Ascending aorta (tissue), 2 donors: ENCODE data around the gene SLC19A1. TPM values are rescaled to one million over a fixed set of nuclear protein-coding genes. Genes with fewer than 3 reads are reported as not detected.
A peak's percentile ranks its signal among the peaks of the same experiment; 100 is the strongest.

Experiments
- DNase-seq, 2 donors: peaks; one replicate each; pipeline ENCODE4 v3.0.0-alpha.2; 2019; ENCODE audit warnings: low spot score in 2 of 2
- H3K27ac ChIP-seq, 2 donors: fragments of 200-600 bp; sonication (generic); one replicate each; pipeline ENCODE4 v1.5.1; 2016 to 2017; ENCODE audit warnings: mild to moderate bottlenecking in 1 of 2
- H3K27me3 ChIP-seq: fragments of 200-600 bp; sonication (generic); one replicate; pipeline ENCODE4 v1.5.1; 2017
- H3K36me3 ChIP-seq, 2 donors: fragments of 200-600 bp; sonication (generic); one replicate each; pipeline ENCODE4 v1.5.1; 2016
- H3K4me1 ChIP-seq, 2 donors: fragments of 200-600 bp; sonication (generic); one replicate each; pipeline ENCODE4 v1.5.1; 2016 to 2017; ENCODE audit warnings: mild to moderate bottlenecking in 1 of 2
- H3K4me3 ChIP-seq, 2 donors: fragments of 200-600 bp; sonication (generic); one replicate each; pipeline ENCODE4 v1.5.1; 2016 to 2017; ENCODE audit warnings: mild to moderate bottlenecking in 1 of 2
- H3K9me3 ChIP-seq, 2 donors: fragments of 200-600 bp; sonication (generic); one replicate each; pipeline ENCODE4 v1.5.1; 2016
- CTCF ChIP-seq, 3 experiments: fragments of 200-600 bp in 2 of 3; fragments of 450-650 bp in 1 of 3; sonication (generic) in 2 of 3; IDR thresholded peaks; one replicate each; pipeline ENCODE4 v1.5.1; 2016 to 2019; ENCODE audit warnings: antibody characterized with exemption in 3 of 3, mild to moderate bottlenecking in 1 of 3, moderate library complexity in 1 of 3
- intact Hi-C: fragments of 100-400 bp; cut with DNase I; formaldehyde crosslinking; loops from one replicate; pipeline ENCODE4 v1.15.1; 2023
- total RNA-seq: library from RNA; depleted of rRNA; stranded (reverse); fragments of >200 nt; gene quantifications from one replicate; pipeline ENCODE4 v1.1.0, GENCODE V29; 2016

Gene SLC19A1
- total RNA-seq, 1 donor from 2014 or later, result 8.4 TPM

- intact Hi-C loops, result no loop called here
- DNase-seq, result no peak
Measured at GRCh38 chr21:45548711-45549491, 6.7 kb upstream of the SLC19A1 start.

DNA sequence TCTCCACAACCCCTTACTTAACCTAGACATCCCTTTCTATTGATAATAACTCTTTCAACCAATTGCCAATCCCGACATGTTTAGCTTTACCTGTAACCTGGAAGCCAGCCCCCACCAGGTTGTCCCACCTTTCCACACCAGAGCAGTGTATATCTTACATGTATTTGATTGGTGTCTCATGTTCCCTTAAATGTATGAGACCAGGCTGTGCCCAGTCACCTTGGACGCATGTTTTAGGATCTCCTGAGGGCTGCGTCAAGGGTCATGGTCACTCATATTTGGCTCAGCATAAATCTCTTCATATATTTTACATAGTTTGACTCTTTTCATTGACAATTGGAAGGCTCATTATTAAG is 5.3 kb upstream of the SLC19A1 start:
- Histone ChIP-seq H3K4me3 (no peak overlapping the region), H3K27me3 (no peaks in the 10 kb centered on the region), H3K36me3 (no peaks in the 10 kb centered on the region), H3K4me1 (peaks cover 0 to 3% of the 10 kb centered on the region in 2 donors), H3K9me3 (no peaks in the 10 kb centered on the region), H3K27ac (no peak overlapping the region)
- no peak for DNase-seq
- intact Hi-C loops, result no loop called here
- no peak for TF ChIP-seq CTCF (IDR thresholded peaks at IDR 0.05)

More at GRCh38 chr21:45548711-45549491, 6.7 kb upstream of the SLC19A1 start:
- no peak for TF ChIP-seq CTCF (IDR thresholded peaks at IDR 0.05)
- no peaks in the 10 kb centered on the region for H3K36me3 ChIP-seq
- no peaks in the 10 kb centered on the region for H3K4me1 ChIP-seq
- H3K4me3 ChIP-seq, result no peak overlapping the region
- no peaks in the 10 kb centered on the region for H3K9me3 ChIP-seq
- no peaks in the 10 kb centered on the region for H3K27me3 ChIP-seq
- no peak overlapping the region for H3K27ac ChIP-seq

- no peaks in the 10 kb centered on the region for H3K27me3 ChIP-seq
- TF ChIP-seq CTCF (IDR thresholded peaks at IDR 0.05), result no peak
- intact Hi-C loops, result no loop called here
- no peak overlapping the region for H3K4me3 ChIP-seq
- H3K36me3 ChIP-seq, result no peaks in the 10 kb centered on the region
- peak in 1 of 2 donors; percentile 16 for DNase-seq
- H3K27ac ChIP-seq, result no peak overlapping the region
- peaks cover 0 to 5% of the 10 kb centered on the region in 2 donors for H3K4me1 ChIP-seq
- H3K9me3 ChIP-seq, result no peaks in the 10 kb centered on the region
Measured at GRCh38 chr21:45546636-45547544, 4.7 kb upstream of the SLC19A1 start.

GRCh38 chr21:45545691-45546531 is 3.7 kb upstream of the SLC19A1 start:
- DNase-seq, result peak in 1 of 2 donors; percentile 62
- peaks cover 0 to 12% of the 10 kb centered on the region in 2 donors for H3K4me1 ChIP-seq
- no peak for TF ChIP-seq CTCF (IDR thresholded peaks at IDR 0.05)

DNA sequence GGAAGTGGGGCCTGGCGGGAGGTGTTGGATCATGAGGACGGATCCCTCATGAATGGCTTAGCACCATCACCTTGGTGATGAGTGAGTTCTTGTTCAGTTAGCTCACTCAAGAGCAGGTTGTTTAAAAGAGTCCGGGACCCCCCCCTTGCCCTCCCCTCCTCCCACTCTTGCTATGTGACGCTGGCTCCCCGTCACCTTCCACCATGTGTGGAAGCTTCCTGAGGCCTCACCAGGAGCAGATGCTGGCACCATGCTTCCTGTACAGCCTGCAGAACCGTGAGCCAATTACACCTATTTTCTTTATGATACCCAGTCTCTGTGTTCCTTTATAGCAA is 3.0 kb upstream of the SLC19A1 start:
- Histone ChIP-seq H3K36me3 (no peaks in the 10 kb centered on the region), H3K27ac (no peak overlapping the region), H3K27me3 (no peaks in the 10 kb centered on the region), H3K4me1 (peaks cover 0 to 12% of the 10 kb centered on the region in 2 donors), H3K4me3 (no peak overlapping the region), H3K9me3 (no peaks in the 10 kb centered on the region)
- peak in 1 of 2 donors; percentile 57 for DNase-seq
- intact Hi-C loops, result no loop called here
- no peak for TF ChIP-seq CTCF (IDR thresholded peaks at IDR 0.05)

More at GRCh38 chr21:45545691-45546531, 3.7 kb upstream of the SLC19A1 start:
- Histone ChIP-seq H3K4me3 (no peak overlapping the region), H3K36me3 (no peaks in the 10 kb centered on the region), H3K27me3 (no peaks in the 10 kb centered on the region), H3K27ac (no peak overlapping the region), H3K9me3 (no peaks in the 10 kb centered on the region)
- intact Hi-C loops, result no loop called here
